ENCODE measurements around the gene TMCO2. TPM values are rescaled to one million over a fixed set of nuclear protein-coding genes. Genes with fewer than 3 reads are reported as not detected.

TMCO2 gene
- total and polyA plus RNA-seq, 3 donors from 2014 or later, result 35.2 to 198 (median 81.5) TPM

- WGBS, 2 donors, result 92 to 97% methylated on average over 3 of the region's 3 CpGs
- no peaks in the 10 kb centered on the region for H3K27me3 ChIP-seq
- TF ChIP-seq CTCF (IDR thresholded peaks at IDR 0.05), result no peak
- TF ChIP-seq POLR2A (IDR thresholded peaks at IDR 0.05), result no peak
- intact Hi-C loops (cut with DNase I; ENCODE audit: low total_unique reads), result no loop called here
- DNase-seq, result no peak
- no peak overlapping the region for H3K4me3 ChIP-seq
- no peaks in the 10 kb centered on the region for H3K9me3 ChIP-seq
- H3K36me3 ChIP-seq (ENCODE audit: low read depth, missing control alignments), result no peaks in the 10 kb centered on the region
- H3K4me1 ChIP-seq, result no peaks in the 10 kb centered on the region
- H3K27ac ChIP-seq, result no peak overlapping the region
Measured at GRCh38 chr1:40276122-40276521, 28.4 kb downstream of the TMCO2 start.

GRCh38 chr1:40281853-40282252 is 34.1 kb downstream of the TMCO2 start:
- intact Hi-C loops (cut with DNase I; ENCODE audit: low total_unique reads), result no loop called here
- H3K9me3 ChIP-seq, result no peaks in the 10 kb centered on the region
- TF ChIP-seq POLR2A (IDR thresholded peaks at IDR 0.05) (no peak), CTCF (IDR thresholded peaks at IDR 0.05) (no peak)
- no peaks in the 10 kb centered on the region for H3K36me3 ChIP-seq (ENCODE audit: low read depth, missing control alignments)
- WGBS, 2 donors, result 73 to 77% methylated on average over 2 of the region's 2 CpGs
- H3K27me3 ChIP-seq, result no peaks in the 10 kb centered on the region
- DNase-seq, result no peak
- H3K4me1 ChIP-seq, result no peaks in the 10 kb centered on the region
- H3K27ac ChIP-seq, result no peak overlapping the region
- H3K4me3 ChIP-seq, result no peak overlapping the region

- intact Hi-C loops (cut with DNase I; ENCODE audit: low total_unique reads), result no loop called here
- Histone ChIP-seq H3K27me3 (no peaks in the 10 kb centered on the region), H3K27ac (no peak overlapping the region), H3K9me3 (no peaks in the 10 kb centered on the region), H3K36me3 (ENCODE audit: low read depth, missing control alignments) (no peaks in the 10 kb centered on the region), H3K4me3 (no peak overlapping the region), H3K4me1 (no peaks in the 10 kb centered on the region)
- 86 to 93% methylated on average over 2 of the region's 2 CpGs for WGBS, 2 donors
- TF ChIP-seq CTCF (IDR thresholded peaks at IDR 0.05) (no peak), POLR2A (IDR thresholded peaks at IDR 0.05) (no peak)
- no peak for DNase-seq
Measured at GRCh38 chr1:40291293-40291692, 43.6 kb downstream of the TMCO2 start.

- H3K9me3 ChIP-seq, result no peaks in the 10 kb centered on the region
- H3K4me1 ChIP-seq, result no peaks in the 10 kb centered on the region
- no peak for TF ChIP-seq POLR2A (IDR thresholded peaks at IDR 0.05)
- no peak for TF ChIP-seq CTCF (IDR thresholded peaks at IDR 0.05)
- DNase-seq, result no peak
- H3K36me3 ChIP-seq (ENCODE audit: low read depth, missing control alignments), result no peaks in the 10 kb centered on the region
- H3K27me3 ChIP-seq, result no peaks in the 10 kb centered on the region
- no peak overlapping the region for H3K4me3 ChIP-seq
- no peak overlapping the region for H3K27ac ChIP-seq
- intact Hi-C loops (cut with DNase I; ENCODE audit: low total_unique reads), result no loop called here
- WGBS, 2 donors, result 66 to 71% methylated on average over 8 of the region's 8 CpGs
Measured at GRCh38 chr1:40299366-40300248, 51.9 kb downstream of the TMCO2 start.

- Histone ChIP-seq H3K27me3 (no peaks in the 10 kb centered on the region), H3K9me3 (no peaks in the 10 kb centered on the region), H3K4me3 (no peak overlapping the region), H3K4me1 (no peaks in the 10 kb centered on the region), H3K36me3 (ENCODE audit: low read depth, missing control alignments) (no peaks in the 10 kb centered on the region), H3K27ac (no peak overlapping the region)
- DNase-seq, result no peak
- 90 to 100% methylated on average over 1 of the region's 1 CpG for WGBS, 2 donors
- intact Hi-C loops (cut with DNase I; ENCODE audit: low total_unique reads), result no loop called here
- TF ChIP-seq CTCF (IDR thresholded peaks at IDR 0.05) (no peak), POLR2A (IDR thresholded peaks at IDR 0.05) (no peak)
Measured at GRCh38 chr1:40300249-40300567, 52.5 kb downstream of the TMCO2 start.

Measured in testis (tissue), 3 donors.